Thoracic aorta (tissue), 2 donors: Measurements from ENCODE around the gene LRRC15. TPM values are rescaled to one million over a fixed set of nuclear protein-coding genes. Genes with fewer than 3 reads are reported as not detected.

Experiments used
- ATAC-seq: fragments of 150-250 bp; one replicate; pipeline ENCODE4 v1.8.0; 2017; ENCODE audit warnings: low read depth; ENCODE audit not compliant: insufficient number of reproducible peaks, low FRiP score
- DNase-seq: peaks from one replicate; pipeline ENCODE4 v3.0.0-alpha.2; 2020; ENCODE audit warnings: low spot score
- H3K27ac ChIP-seq, 2 donors: fragments of 200-600 bp; sonication (generic); 1 replicate in 1 of 2; 2 replicates in 1 of 2; pipeline ENCODE4 v1.5.1; 2016; ENCODE audit warnings: mild to moderate bottlenecking in 2 of 2, moderate library complexity in 2 of 2
- H3K27me3 ChIP-seq: fragments of 200-600 bp; sonication (generic); replicated peaks from 2 replicates; pipeline ENCODE4 v1.6.0; 2016; ENCODE audit warnings: mild to moderate bottlenecking; ENCODE audit not compliant: insufficient read depth
- H3K36me3 ChIP-seq: fragments of 200-600 bp; sonication (generic); one replicate; pipeline ENCODE4 v1.5.1; 2016
- H3K4me1 ChIP-seq, 2 donors: fragments of 200-600 bp; sonication (generic); 1 replicate in 1 of 2; 2 replicates in 1 of 2; pipeline versions ENCODE4 v1.5.1 to v1.6.0; 2016; ENCODE audit warnings: low read depth in 2 of 2, mild to moderate bottlenecking in 1 of 2; ENCODE audit not compliant: control insufficient read depth in 1 of 2
- H3K4me3 ChIP-seq: fragments of 200-600 bp; sonication (generic); 2 replicates; pipeline ENCODE4 v1.5.1; 2016; ENCODE audit warnings: mild to moderate bottlenecking
- H3K9me3 ChIP-seq: fragments of 200-600 bp; sonication (generic); 2 replicates; pipeline ENCODE4 v1.5.1; 2016
- CTCF ChIP-seq: fragments of 200-600 bp; sonication (generic); IDR thresholded peaks from one replicate; pipeline ENCODE4 v1.5.1; 2019; ENCODE audit warnings: antibody characterized with exemption
- total RNA-seq, 2 donors: library from RNA; depleted of rRNA; stranded (reverse); fragments of >200 nt; gene quantifications; one replicate each; pipeline versions ENCODE4 v1.1.0 to v1.2.3, GENCODE V29; 2016

LRRC15 gene
- total RNA-seq, 2 donors from 2014 or later: 0.27 TPM; not detected in 1

GRCh38 chr3:194390835-194391234 is 21.3 kb upstream of the LRRC15 start:
- Histone ChIP-seq H3K27me3 (no peaks in the 10 kb centered on the region), H3K36me3 (no peaks in the 10 kb centered on the region), H3K4me1 (no peaks in the 10 kb centered on the region), H3K4me3 (no peak overlapping the region), H3K9me3 (no peaks in the 10 kb centered on the region), H3K27ac (no peak overlapping the region)
- ATAC-seq: no peak
- DNase-seq: no peak
- TF ChIP-seq CTCF: no peak

GRCh38 chr3:194389269-194389668 is 19.7 kb upstream of the LRRC15 start:
- TF ChIP-seq CTCF: no peak
- no peaks in the 10 kb centered on the region for H3K27me3 ChIP-seq
- H3K4me3 ChIP-seq: no peak overlapping the region
- DNase-seq (no peak), ATAC-seq (no peak)
- no peaks in the 10 kb centered on the region for H3K36me3 ChIP-seq
- H3K9me3 ChIP-seq: no peaks in the 10 kb centered on the region
- no peaks in the 10 kb centered on the region for H3K4me1 ChIP-seq
- H3K27ac ChIP-seq: no peak overlapping the region

- TF ChIP-seq CTCF: no peak
- H3K27me3 ChIP-seq: no peaks in the 10 kb centered on the region
Measured at GRCh38 chr3:194387926-194388418, 18.4 kb upstream of the LRRC15 start.

GRCh38 chr3:194387276-194387675 is 17.7 kb upstream of the LRRC15 start:
- ATAC-seq (no peak), DNase-seq (no peak)
- no peaks in the 10 kb centered on the region for H3K4me1 ChIP-seq
- H3K27me3 ChIP-seq: no peaks in the 10 kb centered on the region
- TF ChIP-seq CTCF: no peak
- H3K36me3 ChIP-seq: no peaks in the 10 kb centered on the region
- H3K9me3 ChIP-seq: no peaks in the 10 kb centered on the region
- no peak overlapping the region for H3K4me3 ChIP-seq
- H3K27ac ChIP-seq: no peak overlapping the region

More at GRCh38 chr3:194387926-194388418, 18.4 kb upstream of the LRRC15 start:
- Histone ChIP-seq H3K9me3 (no peaks in the 10 kb centered on the region), H3K36me3 (no peaks in the 10 kb centered on the region), H3K4me3 (no peak overlapping the region), H3K4me1 (no peaks in the 10 kb centered on the region), H3K27ac (no peak overlapping the region)
- no peak for DNase-seq
- ATAC-seq: no peak

- DNase-seq: no peak
- no peak overlapping the region for H3K27ac ChIP-seq
- H3K4me3 ChIP-seq: no peak overlapping the region
- no peaks in the 10 kb centered on the region for H3K36me3 ChIP-seq
- H3K9me3 ChIP-seq: no peaks in the 10 kb centered on the region
- no peak for TF ChIP-seq CTCF
- H3K27me3 ChIP-seq: no peaks in the 10 kb centered on the region
- H3K4me1 ChIP-seq: no peaks in the 10 kb centered on the region
- no peak for ATAC-seq
Measured at GRCh38 chr3:194386648-194387047, 17.1 kb upstream of the LRRC15 start.
